T follicular helper cell (primary cell): ENCODE measurements around the gene TDRD15.
"Not testable (repeated sequence)": the region's sequence is repeated elsewhere in the genome, so short reads cannot be mapped to it uniquely, and the experiment has no call there.

Source experiments
- DNase-seq: peaks from one replicate; pipeline ENCODE4 v3.0.0-alpha.2; 2020; ENCODE audit warnings: low read depth

Gene TDRD15

DNA sequence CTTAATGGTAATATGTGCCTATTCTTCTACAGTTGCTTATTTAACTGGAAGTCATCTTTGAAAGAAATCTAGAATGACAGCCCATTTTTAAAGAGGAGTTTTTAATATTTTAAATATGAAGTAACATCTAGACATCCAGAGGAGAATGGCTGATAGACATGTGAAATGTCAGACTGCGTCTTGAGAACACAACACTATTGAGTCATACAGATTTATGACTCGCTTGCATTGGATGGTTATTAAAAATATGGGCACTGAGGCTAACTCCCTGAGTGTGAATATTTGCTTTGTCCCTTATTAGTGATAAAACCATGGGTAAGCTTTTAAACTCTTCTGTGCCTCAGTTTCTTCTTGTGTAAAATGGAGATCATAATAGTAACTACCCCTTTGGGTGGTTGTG lies 22.9 kb downstream of the TDRD15 start:
- DNase-seq = no peak

GRCh38 chr2:21148718-21149117 lies 24.9 kb downstream of the TDRD15 start:
- no peak for DNase-seq

- DNase-seq = not testable (repeated sequence)
Measured at GRCh38 chr2:21151234-21151633, 27.5 kb downstream of the TDRD15 start.

GRCh38 chr2:21155365-21156136 lies 31.8 kb downstream of the TDRD15 start:
- no peak for DNase-seq

DNA sequence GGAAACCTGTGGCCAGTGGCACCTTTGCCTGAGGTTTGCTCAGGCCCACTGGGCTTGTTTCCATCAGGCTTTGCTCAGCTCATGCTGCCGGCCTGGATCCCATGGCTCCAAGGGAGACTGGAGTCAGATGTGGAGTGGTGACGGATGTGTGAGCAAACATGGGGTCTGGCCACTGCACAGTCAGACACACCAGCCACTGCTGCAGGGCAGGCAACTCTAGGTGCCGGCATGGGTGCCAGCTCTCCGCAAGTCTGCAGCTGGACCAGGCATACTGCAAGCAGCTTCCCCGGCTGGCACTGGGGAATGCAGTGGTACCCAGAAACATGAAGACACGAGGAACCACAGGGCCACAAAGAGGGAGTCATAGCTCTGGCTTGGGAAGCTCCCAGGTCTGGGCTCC lies 37.4 kb downstream of the TDRD15 start:
- DNase-seq = no peak

- no peak for DNase-seq
Measured at GRCh38 chr2:21161832-21162614, 38.3 kb downstream of the TDRD15 start.

DNA sequence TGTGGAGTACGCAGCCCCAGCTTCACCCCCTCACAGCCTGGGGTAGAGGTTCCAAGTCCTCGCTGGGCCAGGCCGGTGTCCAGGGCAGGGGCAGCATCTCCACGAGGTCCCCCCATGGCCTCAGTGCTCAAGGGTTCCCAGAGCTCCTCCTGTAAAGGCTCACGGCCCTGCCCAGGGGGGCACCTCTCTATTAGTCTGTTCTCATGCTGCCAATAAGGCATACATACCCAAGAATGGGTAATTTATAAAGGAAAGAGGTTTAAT lies 38.8 kb downstream of the TDRD15 start:
- no peak for DNase-seq

DNA sequence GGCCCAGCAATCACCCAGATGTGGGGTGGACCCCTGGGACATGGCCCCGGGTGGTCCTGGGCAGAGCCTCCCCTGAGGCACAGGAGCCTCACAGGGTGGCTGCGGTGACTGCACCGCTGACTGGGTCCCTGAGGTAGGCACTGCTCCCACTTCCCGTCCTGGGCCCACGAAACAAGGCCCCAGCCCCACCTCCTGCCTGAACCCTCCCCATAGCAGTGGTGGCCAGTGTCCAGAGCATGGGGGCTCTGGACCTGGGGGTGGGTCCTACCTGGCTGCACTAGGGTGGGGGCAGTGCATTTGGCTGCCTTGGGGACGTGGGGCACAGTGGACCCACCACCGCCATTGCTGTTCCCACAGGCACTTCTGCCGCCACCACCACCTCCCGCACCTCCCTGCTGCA lies 39.4 kb downstream of the TDRD15 start:
- no peak for DNase-seq

DNA sequence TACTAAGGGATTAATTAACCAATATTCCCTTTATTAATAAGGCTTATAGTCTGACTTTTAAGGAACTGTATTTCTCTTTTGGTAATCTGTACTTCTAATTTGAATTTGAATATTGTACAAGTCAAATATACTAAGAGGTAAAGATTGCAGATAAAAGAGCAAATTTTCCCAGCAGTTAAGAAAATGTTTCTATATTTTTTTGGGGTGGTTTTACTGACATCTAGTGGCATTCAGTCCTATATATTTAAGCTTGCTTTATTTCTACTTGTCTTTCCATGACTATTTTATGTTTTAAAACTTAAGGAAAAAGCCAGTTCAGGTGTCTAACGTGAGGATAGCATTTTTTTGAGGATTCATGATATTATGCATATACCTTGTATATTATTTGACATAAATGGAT lies 41.6 kb downstream of the TDRD15 start:
- no peak for DNase-seq

DNA sequence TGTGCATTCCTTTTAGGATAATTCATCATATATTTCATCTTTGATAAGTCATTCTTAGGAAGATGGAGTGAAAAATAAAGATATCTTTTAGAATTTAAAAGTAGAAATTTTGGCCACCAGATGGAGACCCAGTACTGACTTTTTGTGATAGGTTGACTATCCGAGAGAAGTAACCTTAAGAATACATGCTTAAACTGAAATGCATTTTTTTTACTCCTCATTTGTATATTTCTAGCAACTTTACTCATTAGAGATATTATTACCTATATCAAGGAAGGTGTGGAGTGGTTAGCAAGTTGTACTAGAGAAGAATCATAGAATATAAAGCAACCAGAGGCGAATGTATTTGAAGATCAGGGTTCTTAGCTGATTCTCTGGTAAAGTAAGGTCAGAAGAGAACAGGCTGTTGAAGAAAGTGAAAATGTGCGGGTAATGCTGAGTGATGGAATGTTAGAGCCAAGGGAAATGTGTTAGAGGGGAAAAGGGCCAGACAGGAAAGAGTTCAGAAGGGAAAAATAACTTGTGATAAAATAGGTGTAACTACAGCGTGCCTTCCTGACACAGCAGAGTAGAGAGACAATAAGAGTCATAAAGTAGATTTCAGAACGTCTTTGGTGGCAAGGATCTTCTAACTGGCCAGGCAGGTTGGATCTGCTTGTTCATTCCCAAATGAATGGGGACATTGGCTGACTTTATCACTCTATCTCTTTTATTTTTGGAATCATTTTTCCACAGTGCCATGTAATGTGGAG lies 52.3 kb downstream of the TDRD15 start:
- DNase-seq = no peak

- DNase-seq = no peak
Measured at GRCh38 chr2:21181957-21182356, 58.2 kb downstream of the TDRD15 start.

DNA sequence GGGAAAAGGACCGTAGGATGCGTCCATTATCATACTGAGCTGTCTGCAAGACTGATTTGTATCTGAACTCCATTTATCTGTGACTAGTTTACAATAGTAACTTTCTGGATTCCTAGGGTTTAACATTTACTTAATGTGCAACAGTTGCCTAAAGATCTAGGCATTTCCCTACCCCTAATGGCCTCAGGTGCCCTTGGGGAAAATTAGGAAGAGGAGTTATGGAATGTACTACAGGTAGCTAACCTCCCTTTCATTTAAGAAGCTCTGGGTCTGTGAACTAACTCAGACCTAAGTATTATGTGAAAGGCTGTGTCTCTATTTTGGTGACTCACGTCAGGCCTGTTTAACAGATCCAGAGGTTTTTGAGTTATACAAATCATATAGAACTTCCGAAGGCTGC lies 59.5 kb downstream of the TDRD15 start:
- no peak for DNase-seq

GRCh38 chr2:21183726-21184125 lies 60.0 kb downstream of the TDRD15 start:
- no peak for DNase-seq

DNA sequence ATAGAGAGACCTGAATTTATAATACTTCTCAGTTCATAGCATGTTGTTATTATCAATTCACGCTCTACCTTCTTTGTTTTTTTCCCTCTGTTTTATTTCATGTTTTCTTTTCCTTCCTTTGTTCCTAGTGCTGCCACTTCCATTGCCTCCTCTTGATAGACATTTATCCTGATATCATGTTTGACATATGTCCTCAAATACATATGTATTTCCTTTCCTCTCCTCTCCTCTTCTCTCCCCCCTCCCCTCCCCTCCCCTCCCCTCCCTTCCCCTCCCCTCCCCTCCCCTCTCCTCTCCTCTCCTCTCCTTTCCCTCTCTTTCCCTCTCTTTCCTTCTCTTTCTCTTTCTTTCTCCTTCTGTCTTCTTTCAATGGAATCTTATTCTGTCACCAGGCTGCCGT lies 67.8 kb downstream of the TDRD15 start:
- DNase-seq = no peak
